HG02885 (cell line): ENCODE results near the gene PPIA.
"Not testable (repeated sequence)": the region's sequence is repeated elsewhere in the genome, so short reads cannot be mapped to it uniquely, and the experiment has no call there.

Source experiments
- ATAC-seq: cut with Tn5 transposase; IDR thresholded peaks from one replicate; pipeline ENCODE4 v1.9.1; 2021; ENCODE audit warnings: mild to moderate bottlenecking; ENCODE audit not compliant: unreplicated experiment, poor library complexity

PPIA gene

DNA sequence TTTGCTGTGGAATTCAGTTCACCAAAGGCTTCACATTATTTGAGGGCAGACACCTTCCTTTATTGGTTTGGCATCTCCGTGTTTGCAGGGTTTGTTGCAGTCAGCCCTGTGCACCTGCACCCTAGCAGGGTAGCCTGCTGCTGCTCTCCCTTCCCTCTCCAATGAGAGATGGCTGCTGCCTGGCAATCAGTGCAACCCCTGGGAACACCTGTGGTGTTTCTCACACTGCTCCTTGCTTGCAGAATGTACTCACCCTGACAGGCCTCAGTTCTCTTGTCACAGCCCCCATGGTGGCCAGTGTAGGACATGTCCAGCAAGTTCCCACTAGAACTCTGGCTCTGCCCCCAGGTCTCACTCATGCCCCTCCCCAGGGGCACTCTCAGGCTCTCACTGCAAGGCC lies 12.1 kb upstream of the PPIA start:
- no peak for ATAC-seq

- not testable (repeated sequence) for ATAC-seq
Measured at GRCh38 chr7:44785218-44785617, 11.3 kb upstream of the PPIA start.

DNA sequence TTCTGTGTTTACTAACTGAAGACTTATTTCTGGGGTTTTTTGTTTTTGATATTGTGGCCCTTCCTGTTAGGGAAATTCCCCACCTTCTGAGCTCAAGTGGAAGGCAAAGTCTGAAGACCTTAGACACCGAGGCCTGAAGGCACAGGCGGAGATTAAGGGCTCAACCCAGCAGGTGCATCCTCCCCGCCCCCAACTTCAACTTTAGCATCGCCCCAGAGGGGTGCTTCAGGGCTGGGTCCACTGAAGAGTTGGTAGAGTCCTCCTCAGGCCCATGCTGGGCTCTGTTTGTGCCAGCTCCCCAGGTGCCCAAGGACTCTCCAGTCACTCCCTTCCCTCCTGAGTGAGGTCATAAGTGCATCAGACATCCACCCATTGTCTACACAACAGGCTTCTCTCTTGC lies 9.4 kb upstream of the PPIA start:
- no peak for ATAC-seq

- ATAC-seq: no peak
Measured at GRCh38 chr7:44787762-44788161, 8.7 kb upstream of the PPIA start.

- no peak for ATAC-seq
Measured at GRCh38 chr7:44789990-44790389, 6.5 kb upstream of the PPIA start.

- ATAC-seq: no peak
Measured at GRCh38 chr7:44791278-44792219, 4.9 kb upstream of the PPIA start.

- no peak for ATAC-seq
Measured at GRCh38 chr7:44793919-44794318, 2.6 kb upstream of the PPIA start.

DNA sequence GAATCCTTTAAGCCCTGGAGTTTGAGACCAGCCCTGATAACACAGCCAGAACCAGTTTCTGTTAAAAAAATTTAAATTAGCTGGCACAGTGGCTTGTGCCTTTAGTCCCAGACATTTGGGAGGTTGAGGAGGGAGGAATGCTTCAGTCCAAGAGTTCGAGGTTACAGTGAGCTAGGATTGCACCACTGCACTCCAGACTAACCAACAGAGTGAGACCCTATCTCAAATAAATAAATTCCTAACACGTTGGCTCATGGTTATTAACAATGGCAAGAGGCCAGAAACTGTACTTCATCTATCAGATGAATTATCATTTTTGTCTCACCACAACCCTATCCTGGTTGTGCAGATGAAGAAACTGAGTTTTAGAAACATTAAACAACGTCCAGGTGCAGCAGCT lies 2.1 kb upstream of the PPIA start:
- ATAC-seq: no peak

GRCh38 chr7:44796034-44796503 lies 412 bp upstream of the PPIA start:
- peak; percentile 30 for ATAC-seq

- ATAC-seq: peak; percentile 54
Measured at GRCh38 chr7:44797329-44798258, 1.1 kb downstream of the PPIA start.

- no peak for ATAC-seq
Measured at GRCh38 chr7:44798649-44799305, 2.3 kb downstream of the PPIA start.

GRCh38 chr7:44799939-44800338 lies 3.5 kb downstream of the PPIA start:
- no peak for ATAC-seq

- no peak for ATAC-seq
Measured at GRCh38 chr7:44801890-44802289, 5.4 kb downstream of the PPIA start.

GRCh38 chr7:44802418-44803025 lies 6.0 kb downstream of the PPIA start:
- no peak for ATAC-seq

- ATAC-seq: not testable (repeated sequence)
Measured at GRCh38 chr7:44803828-44804519, 7.5 kb downstream of the PPIA start.

DNA sequence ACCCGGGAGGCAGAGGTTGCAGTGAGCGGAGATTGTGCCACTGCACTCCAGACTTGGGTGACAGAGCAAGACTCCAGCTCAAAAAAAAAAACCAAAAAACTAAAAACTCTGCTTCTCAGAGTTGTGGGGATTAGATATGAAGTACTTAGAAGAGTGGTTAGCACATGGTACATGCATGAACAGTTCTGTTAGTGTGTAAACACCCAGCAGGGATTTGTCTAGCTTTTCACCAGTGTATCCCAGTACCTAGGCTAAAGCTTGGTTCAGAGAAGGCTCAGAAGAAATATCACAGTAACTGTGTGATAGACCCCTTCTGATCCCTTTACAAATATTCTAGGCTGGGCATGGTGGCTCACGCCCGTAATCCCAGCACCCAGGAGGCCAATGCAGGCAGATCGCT lies 9.5 kb downstream of the PPIA start:
- no peak for ATAC-seq

- ATAC-seq: no peak
Measured at GRCh38 chr7:44808914-44809393, 12.5 kb downstream of the PPIA start.

GRCh38 chr7:44811093-44811492 lies 14.6 kb downstream of the PPIA start:
- ATAC-seq: no peak

- ATAC-seq: no peak
Measured at GRCh38 chr7:44811571-44811970, 15.1 kb downstream of the PPIA start.
